Activated CD4-positive, alpha-beta T cell treated with anti-CD3 and anti-CD28 coated beads, Interleukin-2, amount 50 U/mL, for 4 hours (primary cell): ENCODE data around the gene ZNF138.
"Not testable (repeated sequence)": the region's sequence is repeated elsewhere in the genome, so short reads cannot be mapped to it uniquely, and the experiment has no call there.

ENCODE experiments used
- DNase-seq, 2 experiments: peaks; one replicate each; pipeline ENCODE4 v3.0.0-alpha.2; 2020

The ZNF138 gene

DNA sequence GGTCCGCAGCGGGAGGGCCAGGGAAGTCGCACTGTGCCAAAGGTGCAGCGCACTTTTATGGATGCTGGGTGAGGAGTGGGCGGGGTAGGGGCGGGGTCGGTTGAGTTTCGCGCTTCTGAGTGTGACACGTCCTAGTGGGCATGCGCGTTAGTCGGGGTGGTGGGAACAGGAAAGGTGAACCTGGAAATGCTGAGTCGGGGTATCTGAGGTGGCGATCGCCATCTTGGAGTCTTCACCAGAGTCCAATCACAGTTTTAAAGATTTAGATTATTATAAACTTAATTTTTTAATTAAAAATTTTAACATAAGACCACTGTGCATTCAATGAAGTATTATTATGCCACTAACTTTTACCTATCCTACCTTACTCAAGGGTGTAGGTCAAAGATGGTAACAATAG, 45.7 kb downstream of the ZNF138 start:
- no peak for DNase-seq

DNA sequence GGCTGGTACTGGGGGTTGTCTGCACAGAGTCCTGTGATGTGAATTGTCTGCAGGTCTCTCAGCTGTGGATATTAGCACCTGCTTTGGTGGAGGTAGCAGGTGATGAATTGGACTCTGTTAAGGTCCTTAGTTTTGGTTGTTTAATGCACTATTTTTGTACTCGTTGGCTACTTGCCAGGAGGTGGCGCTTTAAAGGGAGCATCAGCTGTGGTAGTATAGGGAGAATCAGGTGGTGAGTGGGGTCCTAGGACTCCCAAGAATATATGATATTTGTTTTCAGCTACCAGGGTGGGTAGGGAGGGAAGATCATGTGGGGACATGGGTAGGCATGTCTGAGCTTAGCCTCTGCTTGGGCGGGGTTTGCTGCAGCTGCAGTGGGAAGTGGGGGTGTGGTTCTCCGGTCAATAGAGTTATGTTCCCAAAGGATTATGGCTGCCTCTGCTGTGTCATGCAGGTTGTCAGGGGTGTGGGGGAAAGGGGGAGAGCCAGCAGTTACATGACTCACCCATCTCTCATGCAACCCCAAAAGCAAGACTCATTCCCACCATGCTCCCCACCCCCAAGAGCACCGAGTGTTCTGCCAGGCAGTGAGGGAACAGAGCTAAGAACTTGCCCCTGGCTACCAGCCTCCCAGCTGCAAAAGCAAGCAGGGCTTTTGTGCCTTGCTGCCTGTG, 55.2 kb downstream of the ZNF138 start:
- no peak for DNase-seq

DNA sequence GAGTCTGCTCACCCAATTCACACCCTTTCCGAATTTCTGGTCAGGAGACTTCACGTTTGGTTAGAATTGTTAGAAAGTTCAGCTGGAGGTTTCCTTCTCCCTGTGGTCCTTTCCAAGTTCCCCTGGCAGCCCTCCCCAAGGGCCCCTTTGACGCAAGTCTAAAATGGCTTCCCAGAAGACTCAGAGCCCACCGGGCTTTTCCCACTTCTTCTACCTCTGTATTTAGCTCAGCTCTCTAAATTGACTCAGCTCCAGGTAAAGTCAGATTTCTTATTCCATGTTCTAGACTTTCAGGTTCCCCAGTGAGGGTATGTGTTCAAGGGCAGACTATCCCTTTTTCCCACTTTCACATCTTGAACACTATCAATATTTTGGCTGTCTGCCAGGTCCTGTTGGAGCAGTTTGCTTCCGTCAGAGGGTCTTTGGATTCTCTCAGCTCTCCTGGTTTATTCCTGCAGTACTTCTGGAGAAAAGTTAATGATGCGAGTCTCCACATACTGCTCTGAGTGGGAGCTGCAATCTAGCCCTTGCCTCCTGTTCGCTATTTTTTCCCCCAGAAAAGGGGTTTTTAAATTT, 55.8 kb downstream of the ZNF138 start:
- DNase-seq, result no peak

DNA sequence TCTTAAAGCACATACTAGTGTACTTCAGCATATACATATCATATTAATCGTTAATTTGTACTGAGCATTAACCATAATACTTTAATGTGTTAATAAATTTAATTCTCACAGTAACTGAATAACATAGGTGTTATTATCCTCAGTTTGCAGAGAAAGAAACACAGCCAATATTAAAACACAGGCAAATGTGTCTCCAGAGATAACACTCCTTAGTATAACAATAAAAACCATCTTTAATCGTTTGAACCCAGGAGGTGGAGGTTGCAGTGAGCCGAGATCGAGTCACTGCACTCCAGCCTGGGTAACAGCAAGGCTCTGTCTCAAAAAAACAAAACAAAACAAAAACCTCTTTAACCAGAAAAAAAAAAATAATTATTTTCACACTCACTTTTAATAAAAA, 59.5 kb downstream of the ZNF138 start:
- DNase-seq, result no peak

DNA sequence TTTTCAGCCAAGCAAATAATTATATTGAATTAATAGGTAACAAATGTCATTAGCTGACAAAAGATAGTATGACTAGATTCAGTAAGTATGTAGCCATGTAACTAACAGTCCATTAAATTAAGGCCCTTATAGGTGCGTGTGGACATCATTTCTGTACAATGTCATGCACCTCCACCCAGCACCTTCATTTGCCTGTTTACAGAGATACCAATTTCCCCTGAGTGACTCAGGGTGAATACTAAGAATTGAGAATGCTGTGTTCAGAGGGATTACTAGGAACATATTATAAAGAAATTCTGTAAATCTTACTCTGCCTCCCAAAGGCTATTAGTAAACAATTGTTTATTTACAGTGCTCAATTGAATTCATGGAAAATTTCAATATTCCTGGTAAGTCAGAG, 60.7 kb downstream of the ZNF138 start:
- DNase-seq, result no peak

DNA sequence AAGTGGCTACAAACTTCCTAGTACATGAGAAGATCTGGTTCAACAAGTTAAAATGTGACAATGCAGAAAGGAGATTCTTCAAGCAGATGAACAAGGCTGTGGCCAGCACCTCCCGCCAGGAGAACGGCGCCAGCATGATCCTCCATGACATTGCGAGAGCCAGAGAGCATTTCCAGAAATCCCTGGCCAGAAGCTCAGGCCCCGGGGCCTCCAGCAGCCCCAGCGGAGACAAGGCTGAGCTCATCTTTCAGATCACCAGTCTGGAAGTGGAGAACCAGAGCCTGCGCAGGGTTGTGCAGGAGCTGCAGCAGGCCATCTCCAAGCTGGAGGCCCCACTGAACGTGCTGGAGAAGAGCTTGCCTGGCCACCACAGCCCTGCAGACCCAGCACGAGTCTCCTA, 68.8 kb downstream of the ZNF138 start:
- DNase-seq, result no peak

DNA sequence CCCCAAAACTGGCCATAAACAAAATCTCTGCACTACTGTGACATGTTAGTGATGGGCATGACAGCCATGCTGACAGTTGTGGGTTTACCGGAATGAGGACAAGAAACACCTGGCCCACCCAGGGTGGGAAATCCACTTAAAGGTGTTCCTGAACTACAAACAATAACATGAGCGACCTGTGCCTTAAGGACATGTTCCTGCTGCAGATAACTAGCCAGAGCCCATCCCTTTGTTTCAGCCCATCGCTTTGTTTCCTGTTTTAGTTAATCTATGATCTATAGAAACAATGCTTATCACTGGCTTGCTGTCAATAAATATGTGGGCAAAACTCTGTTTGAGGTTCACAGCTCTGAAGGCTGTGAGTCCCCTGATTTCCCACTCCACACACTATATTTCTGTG, 69.3 kb downstream of the ZNF138 start:
- DNase-seq, result not testable (repeated sequence)

DNA sequence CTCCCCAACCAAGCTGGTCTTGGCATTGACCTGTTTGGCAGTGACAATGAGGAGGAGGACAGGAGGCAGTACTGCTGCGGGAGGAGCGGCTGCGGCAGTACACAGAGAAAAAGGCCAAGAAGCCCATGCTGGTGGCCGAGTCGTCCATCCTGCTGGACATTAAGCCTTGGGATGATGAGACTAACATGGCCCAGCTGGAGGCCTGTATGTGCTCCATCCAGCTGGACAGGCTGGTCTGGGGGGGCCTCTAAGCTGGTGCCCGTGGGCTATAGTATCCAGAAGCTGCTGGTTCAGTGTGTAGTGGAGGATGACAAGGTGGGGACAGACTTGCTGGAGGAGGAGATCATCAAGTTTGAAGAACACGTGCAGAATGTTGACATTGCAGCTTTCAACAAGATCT, 69.7 kb downstream of the ZNF138 start:
- DNase-seq, result no peak

DNA sequence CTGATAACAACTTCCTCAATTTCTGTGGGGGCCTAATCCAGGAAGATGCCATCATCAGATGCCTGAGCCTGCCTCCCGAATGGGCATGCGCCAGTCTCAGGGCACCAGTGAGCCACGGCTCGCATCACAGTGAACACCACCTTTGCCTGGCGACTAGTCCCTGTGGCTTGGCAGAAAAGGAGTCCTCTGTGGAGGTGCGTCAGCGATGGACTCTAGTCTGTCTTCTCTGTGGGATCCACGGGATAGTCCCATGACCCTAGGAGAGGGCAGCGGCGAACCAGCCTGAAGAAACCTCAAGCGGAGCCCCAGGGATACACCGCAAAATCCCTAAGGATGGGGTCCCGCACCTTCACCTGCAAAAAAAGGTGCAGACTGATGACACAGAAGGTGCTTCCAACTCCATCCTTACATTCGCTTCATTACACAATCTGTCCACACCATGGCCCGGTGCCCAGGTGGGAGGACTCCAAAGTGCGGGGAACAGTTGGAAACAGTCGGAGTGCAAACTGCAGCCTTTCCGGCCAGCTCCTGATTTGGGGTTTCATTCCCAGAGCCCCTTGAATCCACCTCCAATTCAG, 73.7 kb downstream of the ZNF138 start:
- no peak for DNase-seq

DNA sequence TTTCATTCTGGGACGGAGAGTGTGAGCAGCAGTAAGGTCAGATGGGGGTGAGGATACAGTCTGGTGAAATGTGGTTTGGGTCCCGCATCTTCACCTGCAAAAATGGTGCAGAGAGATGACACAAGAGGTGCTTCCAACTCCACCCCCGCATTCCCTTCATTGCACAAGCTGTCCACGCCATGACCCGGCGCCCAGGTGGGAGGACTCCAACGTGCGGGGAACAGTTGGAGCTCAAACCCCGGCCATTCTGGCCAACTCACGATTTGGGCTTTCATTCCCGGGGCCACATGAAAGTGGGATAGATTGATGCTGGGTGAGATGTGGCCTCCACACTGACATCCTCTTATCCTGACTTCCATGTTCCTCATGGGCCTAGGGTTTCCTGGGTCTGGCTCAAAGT, 74.3 kb downstream of the ZNF138 start:
- no peak for DNase-seq

DNA sequence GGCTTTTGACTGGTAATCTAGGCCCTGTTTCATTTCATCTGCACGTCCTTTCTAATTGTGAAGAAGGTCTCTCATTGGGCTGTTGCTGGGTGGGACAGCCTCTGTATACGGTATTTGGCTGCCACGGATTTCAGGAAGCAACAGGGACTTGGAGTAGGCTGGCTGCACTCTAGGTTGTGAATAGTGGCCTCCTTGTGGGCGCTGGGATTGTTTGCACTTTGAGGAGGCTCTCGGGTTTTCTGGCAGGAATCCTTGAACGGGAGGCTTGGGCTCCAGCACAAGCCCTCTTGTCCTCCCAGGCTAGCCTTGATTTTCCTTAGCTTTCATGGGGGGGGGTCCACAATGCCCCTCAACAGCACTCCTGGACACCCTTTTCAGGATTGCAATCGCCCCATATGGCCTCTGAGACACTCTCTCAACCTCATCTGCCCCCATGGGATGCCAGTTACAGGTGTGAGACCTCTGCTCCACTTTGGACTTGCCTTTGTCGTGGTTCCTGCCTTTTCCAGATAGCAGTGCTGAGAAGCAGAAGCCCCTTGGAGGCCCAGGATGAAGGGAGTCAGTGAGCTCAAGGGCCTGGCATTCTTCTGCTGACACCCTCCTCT, 75.0 kb downstream of the ZNF138 start:
- no peak for DNase-seq

DNA sequence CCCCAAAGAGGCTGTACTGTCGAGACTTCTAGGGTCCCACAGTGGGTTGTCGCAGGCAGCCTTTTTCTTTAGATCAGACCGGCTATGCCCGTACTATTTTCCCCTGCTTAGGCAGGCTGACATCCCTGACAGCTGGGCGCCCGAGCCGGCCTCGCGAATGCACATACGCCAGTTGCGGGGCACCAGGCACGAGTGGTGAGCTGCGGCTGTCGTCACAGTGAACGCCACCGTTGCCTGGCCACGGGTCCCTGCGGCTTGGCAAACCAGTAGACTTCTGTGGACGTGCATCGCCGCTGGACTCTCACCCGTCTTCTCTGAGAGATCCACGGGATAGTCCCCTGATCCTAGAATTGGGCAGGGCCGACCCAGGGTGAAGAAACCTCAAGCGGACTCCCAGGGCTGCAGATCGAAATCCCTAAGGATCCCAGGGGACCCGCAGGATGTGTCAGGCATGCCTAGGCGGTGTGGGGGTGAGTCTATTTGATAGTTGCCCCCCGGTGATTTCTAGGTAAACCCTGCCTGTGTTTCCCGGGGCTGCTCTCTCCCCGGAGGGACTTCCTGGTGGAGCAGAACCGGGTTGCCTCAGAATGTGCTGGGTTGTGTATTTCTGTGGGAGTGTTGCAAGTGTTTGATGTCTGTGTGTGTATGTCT, 75.8 kb downstream of the ZNF138 start:
- DNase-seq, result no peak

DNA sequence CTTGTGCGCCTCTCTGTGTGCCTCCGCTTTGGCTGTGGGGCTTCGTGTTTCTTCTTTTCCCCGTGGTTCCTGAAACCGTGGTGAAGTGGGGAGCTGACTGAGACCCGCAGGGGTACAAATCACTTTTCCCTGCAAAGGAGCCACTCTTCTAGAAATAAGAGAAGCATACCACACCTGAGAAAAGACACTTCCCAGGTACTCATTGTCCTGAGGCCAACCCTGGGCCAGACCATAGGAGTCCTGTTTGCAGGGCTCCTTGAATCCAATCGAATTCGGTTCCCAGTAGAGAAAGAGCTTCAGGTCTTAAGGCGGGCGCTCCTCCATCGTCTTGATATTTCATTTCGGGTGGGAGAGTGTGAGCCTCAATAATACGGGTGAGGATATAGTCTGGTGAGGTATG, 76.4 kb downstream of the ZNF138 start:
- no peak for DNase-seq

DNA sequence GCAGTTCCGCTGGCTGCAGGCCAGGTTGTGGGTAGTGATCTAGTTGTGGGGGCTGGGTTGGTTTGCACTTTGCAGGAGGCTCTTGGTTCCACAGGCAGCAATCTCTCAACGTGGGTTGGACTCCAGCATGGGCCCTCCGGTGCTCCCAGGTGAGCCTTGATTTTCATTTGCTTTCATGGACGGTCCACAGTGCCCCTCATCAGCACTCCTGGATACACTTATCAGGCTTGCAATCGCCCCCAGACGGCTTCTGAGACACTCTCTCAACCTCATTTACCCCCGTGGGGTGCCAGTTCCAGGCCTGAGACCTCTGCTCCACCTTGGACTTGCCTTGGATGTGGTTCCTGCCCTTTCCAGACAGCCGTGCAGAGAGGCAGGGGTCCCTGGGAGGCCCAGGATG, 77.5 kb downstream of the ZNF138 start:
- no peak for DNase-seq

DNA sequence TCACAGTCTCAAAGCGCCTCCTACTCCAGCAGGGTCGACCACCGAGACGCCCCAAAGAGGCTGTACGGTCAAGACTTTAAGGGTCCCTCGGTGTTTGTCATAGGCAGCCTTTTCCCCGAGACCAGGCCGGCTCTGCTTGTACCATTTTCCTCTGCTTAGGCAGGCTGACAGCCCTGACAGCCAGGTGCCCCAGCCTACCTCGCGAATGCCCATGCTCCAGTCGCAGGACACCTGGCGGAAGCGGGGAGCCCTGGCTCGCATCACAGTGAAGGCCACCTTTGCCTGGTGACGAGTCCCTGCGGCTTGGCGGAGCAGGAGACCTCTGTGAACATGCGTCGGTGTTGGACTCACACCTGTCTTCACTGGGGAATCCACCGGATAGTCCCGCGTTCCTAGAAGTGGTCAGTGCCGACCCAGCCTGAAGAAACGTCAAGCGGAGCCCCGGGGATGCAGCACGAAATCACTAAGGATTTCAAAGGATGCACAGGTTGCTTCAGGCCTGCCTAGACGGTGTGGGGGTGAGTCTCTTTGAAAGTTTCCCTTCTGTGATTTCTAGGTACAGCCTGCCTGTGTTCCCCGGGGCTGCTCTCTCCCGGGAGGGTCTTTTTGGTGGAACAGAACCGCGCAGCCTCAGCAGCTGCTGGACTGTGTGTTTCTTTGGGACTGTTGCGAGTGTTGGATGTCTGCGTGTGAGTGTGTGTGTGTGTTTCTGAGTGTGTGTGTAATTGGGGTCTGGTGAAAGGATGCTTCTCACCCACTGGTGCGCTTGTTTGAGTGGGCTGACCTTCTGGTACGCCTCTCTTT, 78.3 kb downstream of the ZNF138 start:
- DNase-seq, result no peak

DNA sequence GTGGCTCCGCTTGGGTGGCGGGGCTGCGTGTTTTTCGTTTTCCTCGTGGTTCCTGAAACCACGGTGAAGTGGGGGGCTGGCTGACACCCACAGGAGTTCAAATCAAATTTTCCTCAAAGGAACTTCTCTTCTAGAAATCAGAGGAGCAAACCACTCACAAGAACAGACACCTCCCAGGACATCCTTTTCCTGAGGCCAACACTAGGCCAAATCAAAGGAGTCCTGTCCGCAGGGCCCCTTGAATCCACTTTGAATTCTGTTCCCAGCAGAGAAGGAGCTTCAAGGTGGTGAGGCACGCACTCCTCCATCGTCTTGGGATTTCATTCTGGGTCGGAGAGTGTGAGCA, 78.9 kb downstream of the ZNF138 start:
- DNase-seq, result no peak

DNA sequence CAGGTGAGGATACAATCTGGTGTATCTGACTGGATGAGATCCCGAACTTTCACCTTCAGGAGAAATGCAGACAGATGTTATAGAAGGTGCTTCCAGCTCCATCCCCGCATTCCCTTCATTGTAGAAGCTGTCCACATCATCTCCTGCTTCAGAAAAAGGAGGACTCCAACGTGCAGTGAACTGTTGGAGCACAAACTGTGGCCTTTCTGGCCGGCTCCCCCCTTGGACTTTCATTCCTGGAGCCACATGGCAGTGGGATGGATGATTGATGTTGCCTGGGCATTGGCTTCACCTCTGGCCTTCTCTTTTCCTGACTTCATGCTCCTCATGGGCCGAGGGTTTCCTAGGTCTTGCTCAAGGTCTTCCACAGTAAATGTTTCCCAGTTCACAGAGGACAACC, 79.3 kb downstream of the ZNF138 start:
- no peak for DNase-seq

DNA sequence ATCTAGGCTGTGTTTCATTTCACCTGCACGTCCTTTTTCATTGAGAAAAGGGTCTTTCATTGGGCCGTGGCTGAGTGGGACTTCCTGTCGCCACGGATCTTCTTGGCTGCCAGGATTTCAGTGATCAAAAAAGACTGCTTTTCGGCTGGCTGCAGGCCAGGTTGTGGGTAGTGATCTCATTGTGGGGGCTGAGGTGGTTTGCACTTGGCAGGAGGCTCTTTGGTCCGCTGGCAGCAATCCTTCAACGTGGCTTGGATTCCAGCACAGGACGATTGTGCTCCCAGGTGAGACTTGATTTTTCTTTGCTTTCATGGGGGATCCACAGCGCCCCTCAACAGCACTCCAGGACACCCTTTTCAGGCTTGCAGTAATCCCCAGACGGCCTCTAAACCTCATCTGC, 79.9 kb downstream of the ZNF138 start:
- DNase-seq, result no peak

DNA sequence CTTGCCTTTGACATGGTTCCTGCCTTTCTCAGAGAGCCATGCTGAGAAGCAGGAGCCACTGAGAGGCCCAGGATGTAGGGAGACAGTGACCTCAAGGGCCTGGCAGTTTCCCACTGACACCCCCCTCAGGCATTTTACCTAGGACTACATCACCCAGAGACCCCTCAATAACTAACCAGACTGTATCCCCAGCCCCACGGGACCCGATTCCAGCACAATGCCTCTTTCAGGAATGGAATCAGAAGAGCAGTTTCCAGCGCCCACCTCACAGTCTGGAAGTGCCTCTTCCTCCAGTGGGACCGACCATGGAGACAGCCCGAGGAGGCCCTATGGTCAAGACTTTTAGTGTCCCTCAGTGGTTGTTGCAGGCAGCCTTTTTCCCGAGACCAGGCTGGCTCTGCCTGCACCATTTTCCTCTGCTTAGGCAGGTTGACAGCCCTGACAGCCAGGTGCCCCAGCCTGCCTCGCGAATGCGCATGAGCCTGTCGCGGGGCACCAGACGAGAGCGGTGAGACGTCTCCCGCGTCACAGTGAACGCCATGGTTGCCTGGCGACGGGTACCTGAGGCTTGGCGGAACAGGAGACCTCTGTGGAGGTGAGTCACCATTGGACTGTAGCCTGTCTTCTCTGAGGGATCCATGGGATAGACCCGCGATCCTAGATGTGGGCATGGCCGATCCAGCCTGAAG, 80.5 kb downstream of the ZNF138 start:
- DNase-seq, result no peak

DNA sequence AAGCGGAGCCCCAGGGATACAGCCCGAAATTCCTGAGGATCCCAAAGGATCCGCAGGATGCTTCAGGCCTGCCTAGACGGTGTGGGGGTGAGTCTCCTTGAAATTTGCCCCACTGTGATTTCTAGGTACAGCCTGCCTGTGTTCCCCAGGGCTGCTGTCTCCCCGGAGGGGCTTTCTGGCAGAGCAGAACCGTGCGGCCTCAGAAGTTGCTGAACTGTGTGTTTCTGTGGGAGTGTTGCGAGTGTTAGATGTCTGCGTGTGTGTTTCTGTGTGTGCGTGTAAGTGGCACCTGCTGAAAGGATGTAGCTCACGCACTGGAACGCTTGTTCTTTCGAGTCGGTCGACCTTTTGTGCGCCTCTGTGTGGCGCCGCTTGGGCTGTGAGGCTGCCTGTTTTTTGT, 81.0 kb downstream of the ZNF138 start:
- DNase-seq, result no peak

DNA sequence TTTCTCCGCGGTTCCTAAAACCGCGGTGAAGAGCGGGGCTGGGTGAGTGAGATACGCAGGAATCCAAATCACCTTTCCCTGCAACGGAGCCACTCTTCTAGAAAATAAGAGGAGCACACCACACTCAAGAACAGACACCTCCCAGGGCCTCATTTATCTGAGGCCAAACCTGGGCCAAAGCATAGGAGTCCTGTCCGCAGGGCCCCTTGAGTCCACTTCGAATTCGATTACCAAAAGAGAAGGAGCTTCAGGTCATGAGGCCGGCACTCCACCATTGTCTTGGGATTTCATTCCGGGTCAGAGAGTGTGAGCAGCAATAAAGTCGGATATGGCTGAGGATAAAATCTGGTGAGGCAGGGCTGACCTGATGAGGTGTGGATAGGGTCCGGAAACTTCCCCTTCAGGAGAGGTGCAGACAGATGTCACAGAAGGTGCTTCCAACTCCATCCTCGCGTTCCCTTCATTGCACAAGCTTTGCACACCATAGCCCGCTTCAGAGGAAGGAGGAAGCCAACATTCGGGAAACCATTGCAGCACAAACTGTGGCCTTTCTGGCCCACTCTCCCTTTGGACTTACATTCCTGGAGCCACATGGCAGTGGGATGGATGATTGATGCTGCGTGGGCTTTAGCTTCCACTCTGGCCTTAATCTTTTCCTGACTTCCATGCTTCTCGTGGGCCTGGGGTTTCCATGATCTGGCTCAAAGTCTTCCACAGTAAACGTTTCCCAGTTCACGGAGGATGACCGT, 81.6 kb downstream of the ZNF138 start:
- DNase-seq, result no peak
